Measurements from ENCODE around the gene CORIN.
"Not testable (repeated sequence)": the region's sequence is repeated elsewhere in the genome, so short reads cannot be mapped to it uniquely, and the experiment has no call there.

Gene CORIN

GRCh38 chr4:47715716-47716416 lies 122.0 kb downstream of the CORIN start:
- TF ChIP-seq CTCF (conservative IDR thresholded peaks at IDR 0.05; ENCODE audit: control insufficient read depth, insufficient read depth, low read depth, low read length) = no peak
- no peak for DNase-seq (ENCODE audit: low read depth)
- no peak overlapping the region for H3K4me3 ChIP-seq (ENCODE audit: control insufficient read depth, low read depth, low read length)

- no peak for DNase-seq (ENCODE audit: low read depth)
- TF ChIP-seq CTCF (conservative IDR thresholded peaks at IDR 0.05; ENCODE audit: control insufficient read depth, insufficient read depth, low read depth, low read length) = no peak
- H3K4me3 ChIP-seq (ENCODE audit: control insufficient read depth, low read depth, low read length) = no peak overlapping the region
Measured at GRCh38 chr4:47714269-47714668, 123.6 kb downstream of the CORIN start.

- no peak for DNase-seq (ENCODE audit: low read depth)
- no peak for TF ChIP-seq CTCF (conservative IDR thresholded peaks at IDR 0.05; ENCODE audit: control insufficient read depth, insufficient read depth, low read depth, low read length)
- H3K4me3 ChIP-seq (ENCODE audit: control insufficient read depth, low read depth, low read length) = no peak overlapping the region
Measured at GRCh38 chr4:47713129-47713834, 124.6 kb downstream of the CORIN start.

GRCh38 chr4:47711646-47712045 lies 126.2 kb downstream of the CORIN start:
- DNase-seq (ENCODE audit: low read depth) = no peak
- H3K4me3 ChIP-seq (ENCODE audit: control insufficient read depth, low read depth, low read length) = no peak overlapping the region
- no peak for TF ChIP-seq CTCF (conservative IDR thresholded peaks at IDR 0.05; ENCODE audit: control insufficient read depth, insufficient read depth, low read depth, low read length)

- no peak for DNase-seq (ENCODE audit: low read depth)
- no peak for TF ChIP-seq CTCF (conservative IDR thresholded peaks at IDR 0.05; ENCODE audit: control insufficient read depth, insufficient read depth, low read depth, low read length)
- H3K4me3 ChIP-seq (ENCODE audit: control insufficient read depth, low read depth, low read length) = no peak overlapping the region
Measured at GRCh38 chr4:47711183-47711582, 126.7 kb downstream of the CORIN start.

- H3K4me3 ChIP-seq (ENCODE audit: control insufficient read depth, low read depth, low read length); DNase-seq (ENCODE audit: low read depth): not testable (repeated sequence)
Measured at GRCh38 chr4:47706352-47706751, 131.5 kb downstream of the CORIN start.

- peak; percentile 60 for TF ChIP-seq CTCF (conservative IDR thresholded peaks at IDR 0.05; ENCODE audit: control insufficient read depth, insufficient read depth, low read depth, low read length)
- no peak overlapping the region for H3K4me3 ChIP-seq (ENCODE audit: control insufficient read depth, low read depth, low read length)
- DNase-seq (ENCODE audit: low read depth) = peak; percentile 50
Measured at GRCh38 chr4:47705326-47705981, 132.4 kb downstream of the CORIN start.
